HepG2 (cell line): ENCODE data around the gene SH3BP2. TPM values are rescaled to one million over a fixed set of nuclear protein-coding genes. Genes with fewer than 3 reads are reported as not detected.

ENCODE experiments used
- ATAC-seq: fragments of 200-7000 bp; cut with Tn5 transposase; 3 replicates; pipeline ENCODE4 v1.9.1; 2020; ENCODE audit warnings: mild to moderate bottlenecking, moderate library complexity
- BruUV-seq: library from RNA; stranded (reverse); fragments of 400-500 nt; replicated peaks from 2 replicates; lab custom pipeline; 2021; lab: Mats Ljungman, UMichigan
- CTCF ChIA-PET: fragments of 300-600 bp; formaldehyde crosslinking; extraction: SDS; loops from one replicate; lab custom pipeline; 2021; ENCODE audit warnings: low total read pairs, inconsistent platforms, low intra/inter-chr PET ratio; lab: Yijun Ruan, JAX
- POLR2A ChIA-PET: fragments of 350-600 bp; sonication (Branson Sonifier 250); formaldehyde crosslinking; loops from one replicate; lab custom pipeline; 2020; ENCODE audit warnings: antibody characterized with exemption, inconsistent platforms; lab: Yijun Ruan, JAX
- DNase-seq: peaks from one replicate; pipeline ENCODE4 v3.0.0-alpha.2; 2015; ENCODE audit warnings: low spot score
- FAIRE-seq: peaks from 3 replicates; lab custom pipeline; 2011; peaks lifted over from hg19 to GRCh38; lab: Jason Lieb, UNC
- H2AFZ ChIP-seq: one replicate; pipeline ENCODE4 v1.6.1; 2011; ENCODE audit warnings: low read length, inconsistent platforms
- H3K27ac ChIP-seq: fragments of 300-600 bp; 3 replicates; pipeline ENCODE4 v1.8.0; 2011; ENCODE audit warnings: mixed run types, mild to moderate bottlenecking, mixed read lengths, low read length, inconsistent platforms; ENCODE audit not compliant: insufficient read depth; ENCODE audit errors: extremely low read length
- H3K27me3 ChIP-seq, 2 experiments: fragments of 200-600 bp in 1 of 2; 2 replicates in 1 of 2; 3 replicates in 1 of 2; pipeline versions ENCODE4 v1.6.0 to v1.8.0; 2011; ENCODE audit warnings: low read length in 2 of 2, mild to moderate bottlenecking in 2 of 2, moderate library complexity in 2 of 2, inconsistent platforms in 1 of 2; ENCODE audit not compliant: insufficient read depth in 2 of 2, control insufficient read depth in 1 of 2
- H3K36me3 ChIP-seq, 2 experiments: fragments of 200-600 bp in 1 of 2; replicated peaks in 1 of 2; 2 replicates in 1 of 2; 3 replicates in 1 of 2; pipeline versions ENCODE4 v1.5.1 to v1.8.0; 2011; ENCODE audit warnings: low read length in 2 of 2, inconsistent platforms in 1 of 2; ENCODE audit not compliant: insufficient read depth in 2 of 2, control insufficient read depth in 1 of 2
- H3K4me1 ChIP-seq: 2 replicates; pipeline ENCODE4 v1.5.1; 2012; ENCODE audit warnings: low read length, inconsistent platforms; ENCODE audit not compliant: insufficient read depth
- H3K4me2 ChIP-seq: 2 replicates; pipeline ENCODE4 v1.6.0; 2011; ENCODE audit warnings: low read depth, low read length, inconsistent platforms
- H3K4me3 ChIP-seq, 3 experiments: fragments of 200-600 bp in 1 of 3; sonication (generic), shearing (Covaris generic) in 1 of 3; replicated peaks in 1 of 3; 2 replicates each; pipeline ENCODE4 v1.5.1; 2011 to 2016; ENCODE audit warnings: low read length in 3 of 3, inconsistent platforms in 2 of 3, low read depth in 2 of 3, mild to moderate bottlenecking in 2 of 3, control low read depth in 1 of 3, mixed read lengths in 1 of 3; ENCODE audit not compliant: insufficient read depth in 1 of 3
- H3K79me2 ChIP-seq: one replicate; pipeline ENCODE4 v1.6.1; 2011; ENCODE audit warnings: low read length, inconsistent platforms; ENCODE audit not compliant: insufficient read depth
- H3K9ac ChIP-seq: 2 replicates; pipeline ENCODE4 v1.6.0; 2011; ENCODE audit warnings: mild to moderate bottlenecking, low read depth, low read length, inconsistent platforms; ENCODE audit not compliant: insufficient read depth
- H3K9me3 ChIP-seq: 2 replicates; pipeline ENCODE4 v1.5.1; 2012; ENCODE audit warnings: mild to moderate bottlenecking, low read length
- H4K20me1 ChIP-seq: 2 replicates; pipeline ENCODE4 v1.6.0; 2011; ENCODE audit warnings: inconsistent platforms, mild to moderate bottlenecking, low read length, moderate library complexity; ENCODE audit not compliant: insufficient read depth
- ETV5 ChIP-seq: IDR thresholded peaks from 2 replicates; pipeline ENCODE4 v1.6.1; 2018; ENCODE audit warnings: missing biosample characterization, missing genetic modification reagents, inconsistent platforms, borderline replicate concordance
- IKZF4 ChIP-seq: sonication (generic); formaldehyde crosslinking; IDR thresholded peaks from 2 replicates; pipeline ENCODE4 v1.5.1; 2020; ENCODE audit warnings: borderline replicate concordance, mild to moderate bottlenecking, low read depth, missing genetic modification reagents; ENCODE audit errors: not compliant biosample characterization
- KMT2A ChIP-seq: sonication (generic); formaldehyde crosslinking; IDR thresholded peaks from 2 replicates; pipeline ENCODE4 v1.4.0; 2020; ENCODE audit warnings: missing genetic modification reagents
- NFE2L1 ChIP-seq: sonication (generic); formaldehyde crosslinking; IDR thresholded peaks from 2 replicates; pipeline ENCODE4 v1.4.0; 2020; ENCODE audit warnings: missing genetic modification reagents, mild to moderate bottlenecking, borderline replicate concordance
- TARDBP ChIP-seq: sonication (generic); formaldehyde crosslinking; IDR thresholded peaks from 2 replicates; pipeline ENCODE4 v1.8.0; 2022; ENCODE audit warnings: mild to moderate bottlenecking, missing genetic modification reagents
- ZNF253 ChIP-seq: sonication (generic); formaldehyde crosslinking; IDR thresholded peaks from 2 replicates; pipeline ENCODE4 v1.8.0; 2022; ENCODE audit warnings: mild to moderate bottlenecking, missing genetic modification reagents, borderline replicate concordance
- WGBS: methylation state at CpG from one replicate; pipeline ENCODE4 v1.1.6; 2017; ENCODE audit warnings: low lambda C conversion rate; 5-methylcytosine and 5-hydroxymethylcytosine counted together
- in situ Hi-C: cut with HindIII; loops from 2 replicates; pipeline ENCODE4 v1.10.0; 2017; ENCODE audit warnings: low pct_unique_long_range_greater_than_20kb; ENCODE audit not compliant: extremely low pct_ligation_motif_present
- intact Hi-C: fragments of 100-400 bp; cut with micrococcal nuclease; formaldehyde crosslinking; loops from one replicate; pipeline ENCODE4 v1.10.0; 2022; ENCODE audit not compliant: unreplicated experiment
- polyA plus RNA-seq, 8 experiments: library from polyadenylated mRNA; depleted of rRNA in 3 of 8; stranded (reverse) in 7 of 8; unstranded in 1 of 8; fragments of >200 nt; fragmentation: Illumina TruSeq in 4 of 8; extraction: Trizol in 4 of 8; gene quantifications; 2 replicates each; pipeline versions ENCODE4 v1.2.1 to v1.2.3, GENCODE V29; 2011 to 2016; ENCODE audit warnings: low read depth in 4 of 8, missing spikeins in 1 of 8, mixed read lengths in 1 of 8; ENCODE audit not compliant: insufficient read depth in 1 of 8
- total RNA-seq, 5 experiments: library from RNA; depleted of rRNA; stranded (reverse); fragments of >200 nt; fragmentation: Illumina TruSeq; extraction: Trizol; gene quantifications; 2 replicates each; pipeline ENCODE4 v1.2.3, GENCODE V29; 2016; ENCODE audit warnings: low read depth in 1 of 5
- TF ChIP-seq, protein P1 (sequence below): sonication (generic); formaldehyde crosslinking; IDR thresholded peaks from 2 replicates; pipeline ENCODE4 v1.5.0; 2020; ENCODE audit warnings: mild to moderate bottlenecking, missing genetic modification reagents, moderate library complexity
- TF ChIP-seq, protein P2 (sequence below): IDR thresholded peaks from 2 replicates; pipeline ENCODE4 v1.4.0; 2020; ENCODE audit warnings: mild to moderate bottlenecking, missing genetic modification reagents
- TF ChIP-seq, protein P3 (sequence below): sonication (generic); formaldehyde crosslinking; IDR thresholded peaks from 2 replicates; pipeline ENCODE4 v1.5.1; 2020; ENCODE audit warnings: mild to moderate bottlenecking, missing genetic modification reagents, moderate library complexity

The SH3BP2 gene
- total and polyA plus RNA-seq, 2 of the 13 experiments (the other 11 are each of a cell fraction or from before 2014, with no cell fraction given): 16.9 to 34.5 TPM

DNA sequence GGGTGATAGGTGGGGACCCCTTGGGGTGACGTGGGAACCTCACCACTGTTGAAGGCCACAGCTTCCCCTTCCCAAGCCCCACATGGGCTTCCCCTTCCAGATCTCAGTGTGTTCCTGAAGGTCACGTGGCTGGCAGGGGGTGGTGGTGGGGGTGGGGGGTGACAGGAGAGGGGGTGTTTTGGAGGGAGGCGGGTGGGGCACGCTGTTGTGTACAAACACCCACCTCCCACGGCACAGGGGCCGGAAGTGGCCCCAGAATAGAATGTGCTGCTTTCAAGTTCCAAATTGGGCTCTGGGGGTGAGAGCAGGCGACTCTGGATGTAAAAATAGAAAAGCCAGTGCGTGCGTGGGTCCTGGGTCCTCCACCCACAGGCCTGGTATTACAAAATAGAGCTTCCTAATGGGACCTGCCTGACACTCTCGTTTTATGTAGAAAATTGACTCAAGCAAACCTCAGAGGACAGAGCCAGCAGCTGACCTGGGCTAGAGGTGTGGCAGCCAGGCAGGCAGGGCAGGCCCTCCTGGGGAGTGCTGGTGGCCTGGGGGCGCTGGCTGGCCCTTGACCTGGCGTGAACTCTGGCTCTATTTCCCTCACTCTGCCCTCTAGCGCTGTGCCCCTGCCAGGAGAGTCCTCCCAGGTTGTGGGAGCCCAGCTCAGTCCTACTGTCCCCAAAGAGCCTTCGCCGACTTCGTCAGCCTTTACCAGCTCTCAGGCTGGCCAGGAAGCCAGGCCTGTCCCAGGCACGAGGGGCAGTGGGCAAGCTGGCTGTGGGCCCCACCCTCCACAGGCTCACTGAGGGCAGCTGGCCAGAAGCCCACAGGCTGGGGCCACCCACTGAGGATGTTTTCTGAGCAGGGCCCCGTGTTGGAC is 5.4 kb upstream of the SH3BP2 start (continued):
- 0 out of 2 replicates have a peak, but pooled peaks have one; percentile 49 for TF ChIP-seq ZNF253 (CRISPR knock-in tag)
- TF ChIP-seq, protein P1, sequence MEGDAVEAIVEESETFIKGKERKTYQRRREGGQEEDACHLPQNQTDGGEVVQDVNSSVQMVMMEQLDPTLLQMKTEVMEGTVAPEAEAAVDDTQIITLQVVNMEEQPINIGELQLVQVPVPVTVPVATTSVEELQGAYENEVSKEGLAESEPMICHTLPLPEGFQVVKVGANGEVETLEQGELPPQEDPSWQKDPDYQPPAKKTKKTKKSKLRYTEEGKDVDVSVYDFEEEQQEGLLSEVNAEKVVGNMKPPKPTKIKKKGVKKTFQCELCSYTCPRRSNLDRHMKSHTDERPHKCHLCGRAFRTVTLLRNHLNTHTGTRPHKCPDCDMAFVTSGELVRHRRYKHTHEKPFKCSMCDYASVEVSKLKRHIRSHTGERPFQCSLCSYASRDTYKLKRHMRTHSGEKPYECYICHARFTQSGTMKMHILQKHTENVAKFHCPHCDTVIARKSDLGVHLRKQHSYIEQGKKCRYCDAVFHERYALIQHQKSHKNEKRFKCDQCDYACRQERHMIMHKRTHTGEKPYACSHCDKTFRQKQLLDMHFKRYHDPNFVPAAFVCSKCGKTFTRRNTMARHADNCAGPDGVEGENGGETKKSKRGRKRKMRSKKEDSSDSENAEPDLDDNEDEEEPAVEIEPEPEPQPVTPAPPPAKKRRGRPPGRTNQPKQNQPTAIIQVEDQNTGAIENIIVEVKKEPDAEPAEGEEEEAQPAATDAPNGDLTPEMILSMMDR: peak; percentile 70
- TF ChIP-seq TARDBP (CRISPR knock-in tag): no peak
- TF ChIP-seq, protein P2, sequence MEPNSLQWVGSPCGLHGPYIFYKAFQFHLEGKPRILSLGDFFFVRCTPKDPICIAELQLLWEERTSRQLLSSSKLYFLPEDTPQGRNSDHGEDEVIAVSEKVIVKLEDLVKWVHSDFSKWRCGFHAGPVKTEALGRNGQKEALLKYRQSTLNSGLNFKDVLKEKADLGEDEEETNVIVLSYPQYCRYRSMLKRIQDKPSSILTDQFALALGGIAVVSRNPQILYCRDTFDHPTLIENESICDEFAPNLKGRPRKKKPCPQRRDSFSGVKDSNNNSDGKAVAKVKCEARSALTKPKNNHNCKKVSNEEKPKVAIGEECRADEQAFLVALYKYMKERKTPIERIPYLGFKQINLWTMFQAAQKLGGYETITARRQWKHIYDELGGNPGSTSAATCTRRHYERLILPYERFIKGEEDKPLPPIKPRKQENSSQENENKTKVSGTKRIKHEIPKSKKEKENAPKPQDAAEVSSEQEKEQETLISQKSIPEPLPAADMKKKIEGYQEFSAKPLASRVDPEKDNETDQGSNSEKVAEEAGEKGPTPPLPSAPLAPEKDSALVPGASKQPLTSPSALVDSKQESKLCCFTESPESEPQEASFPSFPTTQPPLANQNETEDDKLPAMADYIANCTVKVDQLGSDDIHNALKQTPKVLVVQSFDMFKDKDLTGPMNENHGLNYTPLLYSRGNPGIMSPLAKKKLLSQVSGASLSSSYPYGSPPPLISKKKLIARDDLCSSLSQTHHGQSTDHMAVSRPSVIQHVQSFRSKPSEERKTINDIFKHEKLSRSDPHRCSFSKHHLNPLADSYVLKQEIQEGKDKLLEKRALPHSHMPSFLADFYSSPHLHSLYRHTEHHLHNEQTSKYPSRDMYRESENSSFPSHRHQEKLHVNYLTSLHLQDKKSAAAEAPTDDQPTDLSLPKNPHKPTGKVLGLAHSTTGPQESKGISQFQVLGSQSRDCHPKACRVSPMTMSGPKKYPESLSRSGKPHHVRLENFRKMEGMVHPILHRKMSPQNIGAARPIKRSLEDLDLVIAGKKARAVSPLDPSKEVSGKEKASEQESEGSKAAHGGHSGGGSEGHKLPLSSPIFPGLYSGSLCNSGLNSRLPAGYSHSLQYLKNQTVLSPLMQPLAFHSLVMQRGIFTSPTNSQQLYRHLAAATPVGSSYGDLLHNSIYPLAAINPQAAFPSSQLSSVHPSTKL (CRISPR knock-in tag): peak; percentile 38; the same call in 1 of the 2 replicates

DNA sequence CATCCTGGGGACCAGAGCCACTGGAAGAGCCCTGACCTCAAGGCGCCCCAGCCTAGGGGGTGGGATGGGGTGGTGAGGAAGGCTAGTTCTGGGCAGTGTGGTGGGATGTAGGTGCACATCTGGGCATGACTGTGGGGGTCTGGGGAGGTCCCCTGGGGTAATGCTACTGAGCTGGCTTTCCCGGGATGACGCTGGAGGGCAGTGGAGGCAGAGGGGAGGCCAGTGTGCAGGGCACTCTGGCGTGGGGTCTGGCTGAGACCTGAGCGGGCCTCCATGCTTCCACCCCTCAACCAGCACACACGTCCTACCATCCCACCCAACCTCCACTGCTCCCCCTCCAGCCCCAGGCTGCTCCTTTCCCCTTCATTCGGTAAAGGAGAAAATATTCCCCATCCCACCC is 4.8 kb upstream of the SH3BP2 start:
- Histone ChIP-seq H3K4me3 (peak overlapping the region in 1 of 3 experiments; percentile 61; a peak in 1 of 6 replicates), H3K9me3 (no peaks in the 10 kb centered on the region), H3K27ac (no peak overlapping the region), H2AFZ (no peak overlapping the region), H3K36me3 (no peaks in the 10 kb centered on the region), H3K79me2 (no peaks in the 10 kb centered on the region), H3K27me3 (no peaks in the 10 kb centered on the region), H4K20me1 (no peaks in the 10 kb centered on the region), H3K4me1 (peaks cover 80% of the 10 kb centered on the region), H3K4me2 (peak overlapping the region; percentile 67), H3K9ac (0 out of 2 replicates have a peak overlapping the region, but pooled peaks have one; percentile 31)
- intact Hi-C loops (no loop called here), in situ Hi-C loops (no loop called here)
- FAIRE-seq (no peak), DNase-seq (no peak), ATAC-seq (no peak)
- POLR2A ChIA-PET: interaction anchor here (1.0 to 1.1 kb wide), 2 partner anchors 13 to 252 kb away, joined by 3 read pairs; no protein-coding TSS in a partner anchor
- 29% methylated on average over 3 of the region's 7 CpGs for WGBS
- CTCF ChIA-PET: no interaction called here
- no peak for TF ChIP-seq IKZF4 (CRISPR knock-in tag)
- TF ChIP-seq KMT2A (CRISPR knock-in tag): no peak
- TF ChIP-seq, protein P3, sequence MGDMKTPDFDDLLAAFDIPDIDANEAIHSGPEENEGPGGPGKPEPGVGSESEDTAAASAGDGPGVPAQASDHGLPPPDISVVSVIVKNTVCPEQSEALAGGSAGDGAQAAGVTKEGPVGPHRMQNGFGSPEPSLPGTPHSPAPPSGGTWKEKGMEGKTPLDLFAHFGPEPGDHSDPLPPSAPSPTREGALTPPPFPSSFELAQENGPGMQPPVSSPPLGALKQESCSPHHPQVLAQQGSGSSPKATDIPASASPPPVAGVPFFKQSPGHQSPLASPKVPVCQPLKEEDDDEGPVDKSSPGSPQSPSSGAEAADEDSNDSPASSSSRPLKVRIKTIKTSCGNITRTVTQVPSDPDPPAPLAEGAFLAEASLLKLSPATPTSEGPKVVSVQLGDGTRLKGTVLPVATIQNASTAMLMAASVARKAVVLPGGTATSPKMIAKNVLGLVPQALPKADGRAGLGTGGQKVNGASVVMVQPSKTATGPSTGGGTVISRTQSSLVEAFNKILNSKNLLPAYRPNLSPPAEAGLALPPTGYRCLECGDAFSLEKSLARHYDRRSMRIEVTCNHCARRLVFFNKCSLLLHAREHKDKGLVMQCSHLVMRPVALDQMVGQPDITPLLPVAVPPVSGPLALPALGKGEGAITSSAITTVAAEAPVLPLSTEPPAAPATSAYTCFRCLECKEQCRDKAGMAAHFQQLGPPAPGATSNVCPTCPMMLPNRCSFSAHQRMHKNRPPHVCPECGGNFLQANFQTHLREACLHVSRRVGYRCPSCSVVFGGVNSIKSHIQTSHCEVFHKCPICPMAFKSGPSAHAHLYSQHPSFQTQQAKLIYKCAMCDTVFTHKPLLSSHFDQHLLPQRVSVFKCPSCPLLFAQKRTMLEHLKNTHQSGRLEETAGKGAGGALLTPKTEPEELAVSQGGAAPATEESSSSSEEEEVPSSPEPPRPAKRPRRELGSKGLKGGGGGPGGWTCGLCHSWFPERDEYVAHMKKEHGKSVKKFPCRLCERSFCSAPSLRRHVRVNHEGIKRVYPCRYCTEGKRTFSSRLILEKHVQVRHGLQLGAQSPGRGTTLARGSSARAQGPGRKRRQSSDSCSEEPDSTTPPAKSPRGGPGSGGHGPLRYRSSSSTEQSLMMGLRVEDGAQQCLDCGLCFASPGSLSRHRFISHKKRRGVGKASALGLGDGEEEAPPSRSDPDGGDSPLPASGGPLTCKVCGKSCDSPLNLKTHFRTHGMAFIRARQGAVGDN (CRISPR knock-in tag): peak; percentile 3; the same call in 1 of the 2 replicates
- peak; percentile 30; the same call in 1 of the 2 replicates for TF ChIP-seq NFE2L1 (CRISPR knock-in tag)
- no peak for TF ChIP-seq ETV5 (CRISPR knock-in tag)
- no TSS peak for BruUV-seq
